ENCODE measurements around the gene MRPS16. TPM values are rescaled to one million over a fixed set of nuclear protein-coding genes. Genes with fewer than 3 reads are reported as not detected.

Gene MRPS16
- polyA plus RNA-seq, 1 donor from 2014 or later = 80.6 TPM

DNA sequence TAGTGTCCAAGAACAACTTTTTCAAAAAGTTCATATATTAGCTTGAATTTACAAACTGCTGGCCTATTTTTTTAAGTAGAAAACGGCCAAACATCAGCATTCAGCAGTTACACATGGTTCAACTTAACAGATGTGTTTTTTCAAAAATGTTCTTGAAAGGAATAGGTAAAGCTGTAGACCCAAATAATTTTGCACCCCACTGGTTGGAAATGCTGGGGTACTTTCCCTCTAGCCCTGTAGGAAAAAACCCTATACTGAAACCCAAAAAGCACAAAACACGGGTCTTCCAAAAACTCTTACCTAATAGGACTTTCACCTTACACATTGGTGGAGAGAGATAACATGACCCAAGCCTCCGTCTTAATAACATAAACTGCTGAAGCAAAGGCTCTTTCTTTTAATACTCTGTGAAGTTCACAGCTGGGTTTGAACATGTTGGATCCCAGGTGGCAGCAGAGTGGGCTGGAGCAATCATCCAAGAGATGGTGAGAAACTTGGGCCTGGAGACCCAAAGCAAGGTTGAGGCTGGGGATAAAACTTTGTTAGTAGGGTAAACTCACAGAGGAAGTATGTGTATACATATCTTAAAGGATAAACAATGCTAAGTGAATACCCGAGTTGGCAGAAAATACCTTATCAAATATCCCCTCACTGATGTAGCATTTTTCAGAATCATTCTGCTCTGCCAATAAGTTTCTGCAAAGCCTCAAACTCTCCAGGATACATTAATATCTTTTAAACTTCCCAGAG, 4.8 kb downstream of the MRPS16 start:
- no peaks in the 10 kb centered on the region for H3K27me3 ChIP-seq (ENCODE audit: insufficient read depth, low read depth, low read length)
- H3K27ac ChIP-seq (ENCODE audit: low read length) = peak overlapping the region; percentile 31
- peak overlapping the region; percentile 45 for H2AFZ ChIP-seq (ENCODE audit: low read depth, low read length)
- H3K79me2 ChIP-seq (replicated peaks; ENCODE audit: insufficient read depth, low read length) = peaks cover 38% of the 10 kb centered on the region
- peak overlapping the region; percentile 16 for H3K9ac ChIP-seq (ENCODE audit: low read length)
- H3K4me2 ChIP-seq (ENCODE audit: low read length) = peak overlapping the region; percentile 96
- H3F3A ChIP-seq (ENCODE audit: insufficient read depth, low read length, poor library complexity, severe bottlenecking) = no peaks in the 10 kb centered on the region
- H3K9me2 ChIP-seq (ENCODE audit: insufficient read depth, low read length) = no peaks in the 10 kb centered on the region
- H3K9me3 ChIP-seq (ENCODE audit: low read length) = no peaks in the 10 kb centered on the region
- TF ChIP-seq, protein P1, sequence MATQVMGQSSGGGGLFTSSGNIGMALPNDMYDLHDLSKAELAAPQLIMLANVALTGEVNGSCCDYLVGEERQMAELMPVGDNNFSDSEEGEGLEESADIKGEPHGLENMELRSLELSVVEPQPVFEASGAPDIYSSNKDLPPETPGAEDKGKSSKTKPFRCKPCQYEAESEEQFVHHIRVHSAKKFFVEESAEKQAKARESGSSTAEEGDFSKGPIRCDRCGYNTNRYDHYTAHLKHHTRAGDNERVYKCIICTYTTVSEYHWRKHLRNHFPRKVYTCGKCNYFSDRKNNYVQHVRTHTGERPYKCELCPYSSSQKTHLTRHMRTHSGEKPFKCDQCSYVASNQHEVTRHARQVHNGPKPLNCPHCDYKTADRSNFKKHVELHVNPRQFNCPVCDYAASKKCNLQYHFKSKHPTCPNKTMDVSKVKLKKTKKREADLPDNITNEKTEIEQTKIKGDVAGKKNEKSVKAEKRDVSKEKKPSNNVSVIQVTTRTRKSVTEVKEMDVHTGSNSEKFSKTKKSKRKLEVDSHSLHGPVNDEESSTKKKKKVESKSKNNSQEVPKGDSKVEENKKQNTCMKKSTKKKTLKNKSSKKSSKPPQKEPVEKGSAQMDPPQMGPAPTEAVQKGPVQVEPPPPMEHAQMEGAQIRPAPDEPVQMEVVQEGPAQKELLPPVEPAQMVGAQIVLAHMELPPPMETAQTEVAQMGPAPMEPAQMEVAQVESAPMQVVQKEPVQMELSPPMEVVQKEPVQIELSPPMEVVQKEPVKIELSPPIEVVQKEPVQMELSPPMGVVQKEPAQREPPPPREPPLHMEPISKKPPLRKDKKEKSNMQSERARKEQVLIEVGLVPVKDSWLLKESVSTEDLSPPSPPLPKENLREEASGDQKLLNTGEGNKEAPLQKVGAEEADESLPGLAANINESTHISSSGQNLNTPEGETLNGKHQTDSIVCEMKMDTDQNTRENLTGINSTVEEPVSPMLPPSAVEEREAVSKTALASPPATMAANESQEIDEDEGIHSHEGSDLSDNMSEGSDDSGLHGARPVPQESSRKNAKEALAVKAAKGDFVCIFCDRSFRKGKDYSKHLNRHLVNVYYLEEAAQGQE (IDR thresholded peaks at IDR 0.05; ENCODE audit: borderline replicate concordance) = no peak
- TF ChIP-seq TAF1 (IDR thresholded peaks at IDR 0.05; ENCODE audit: low read depth) = peak; percentile 2
- H3K4me3 ChIP-seq (ENCODE audit: low read length) = peak overlapping the region; percentile 93
- no peaks in the 10 kb centered on the region for H3K36me3 ChIP-seq (ENCODE audit: insufficient read depth, low read length)
- H4K20me1 ChIP-seq (ENCODE audit: insufficient read depth) = no peaks in the 10 kb centered on the region

DNA sequence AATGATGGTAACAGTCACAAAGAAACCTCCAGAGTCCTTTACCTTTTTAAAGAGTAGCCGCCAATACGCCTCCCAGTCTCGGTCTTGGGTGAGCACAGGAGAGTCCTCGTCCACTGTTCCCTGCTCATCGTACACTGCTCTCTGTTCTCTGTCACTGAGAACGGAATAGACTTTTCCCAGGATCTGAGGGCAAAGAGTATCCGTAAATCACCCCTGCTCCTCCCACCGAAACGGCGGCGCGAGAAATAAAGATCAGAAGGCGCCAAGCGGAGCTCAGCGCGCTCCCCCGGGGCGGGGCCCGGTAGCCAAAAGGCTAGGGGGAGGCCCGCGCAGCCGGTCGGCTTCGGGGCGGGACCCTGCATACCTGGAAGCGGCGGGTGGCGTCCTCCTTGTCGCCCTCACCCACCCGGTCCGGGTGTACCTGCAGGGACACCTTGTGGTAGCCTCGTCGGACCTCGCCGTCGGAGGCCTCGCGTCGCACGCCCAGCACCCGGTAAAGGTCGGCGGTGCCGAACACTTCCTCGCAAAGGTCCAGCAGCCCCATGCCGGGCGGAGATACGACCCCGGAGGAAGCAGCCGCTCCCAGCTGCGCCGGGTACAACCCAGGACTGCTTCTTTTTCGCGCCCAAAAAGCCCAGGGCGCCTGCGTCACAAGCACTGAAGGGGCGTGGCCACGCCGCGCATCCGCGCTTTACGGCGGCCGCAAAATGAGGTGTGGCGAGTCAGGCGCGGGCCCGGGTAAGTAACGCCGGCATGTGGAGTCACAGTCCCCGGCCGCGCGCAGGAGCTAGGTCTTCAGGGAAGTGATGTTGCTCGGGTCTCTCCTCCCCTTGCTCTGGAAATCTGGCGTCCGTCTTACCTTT, 5.6 kb downstream of the MRPS16 start, which contains the start of gene DNAJC9:
DNAJC9 (minus strand) TSS at position 610 of the 863 bp plus-strand sequence; CDS start at position 544, 66 bp downstream.
- TF ChIP-seq RAD21 (conservative IDR thresholded peaks at IDR 0.05) = peak; percentile 22
- TF ChIP-seq TAF1 (IDR thresholded peaks at IDR 0.05; ENCODE audit: low read depth) = no peak
- no peak for TF ChIP-seq EZH2 (IDR thresholded peaks at IDR 0.05; ENCODE audit: borderline replicate concordance, insufficient read depth, low read length, poor library complexity, severe bottlenecking)
- TF ChIP-seq, protein P1 (IDR thresholded peaks at IDR 0.05; ENCODE audit: borderline replicate concordance) = peak; percentile 40
- TF ChIP-seq, protein P2, sequence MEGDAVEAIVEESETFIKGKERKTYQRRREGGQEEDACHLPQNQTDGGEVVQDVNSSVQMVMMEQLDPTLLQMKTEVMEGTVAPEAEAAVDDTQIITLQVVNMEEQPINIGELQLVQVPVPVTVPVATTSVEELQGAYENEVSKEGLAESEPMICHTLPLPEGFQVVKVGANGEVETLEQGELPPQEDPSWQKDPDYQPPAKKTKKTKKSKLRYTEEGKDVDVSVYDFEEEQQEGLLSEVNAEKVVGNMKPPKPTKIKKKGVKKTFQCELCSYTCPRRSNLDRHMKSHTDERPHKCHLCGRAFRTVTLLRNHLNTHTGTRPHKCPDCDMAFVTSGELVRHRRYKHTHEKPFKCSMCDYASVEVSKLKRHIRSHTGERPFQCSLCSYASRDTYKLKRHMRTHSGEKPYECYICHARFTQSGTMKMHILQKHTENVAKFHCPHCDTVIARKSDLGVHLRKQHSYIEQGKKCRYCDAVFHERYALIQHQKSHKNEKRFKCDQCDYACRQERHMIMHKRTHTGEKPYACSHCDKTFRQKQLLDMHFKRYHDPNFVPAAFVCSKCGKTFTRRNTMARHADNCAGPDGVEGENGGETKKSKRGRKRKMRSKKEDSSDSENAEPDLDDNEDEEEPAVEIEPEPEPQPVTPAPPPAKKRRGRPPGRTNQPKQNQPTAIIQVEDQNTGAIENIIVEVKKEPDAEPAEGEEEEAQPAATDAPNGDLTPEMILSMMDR (IDR thresholded peaks at IDR 0.05; ENCODE audit: poor library complexity, severe bottlenecking) = peak; percentile 53
- peak; percentile 55 for TF ChIP-seq POLR2AphosphoS5 (IDR thresholded peaks at IDR 0.05)
- TF ChIP-seq MXI1 (conservative IDR thresholded peaks at IDR 0.05; ENCODE audit: poor library complexity, severe bottlenecking) = peak; percentile 95
- peak; percentile 31 for TF ChIP-seq SMC3 (conservative IDR thresholded peaks at IDR 0.05; ENCODE audit: poor library complexity)
- TF ChIP-seq EP300 (conservative IDR thresholded peaks at IDR 0.05; ENCODE audit: poor library complexity, severe bottlenecking) = peak; percentile 28
- H3K4me3 ChIP-seq (ENCODE audit: low read length) = peak within 1 kb of the TSS; percentile 93
- H3K27me3 ChIP-seq (ENCODE audit: insufficient read depth, low read depth, low read length) = no peaks in the 10 kb centered on the region
- no peaks in the 10 kb centered on the region for H3K9me3 ChIP-seq (ENCODE audit: low read length)
- peak within 1 kb of the TSS; percentile 48 for H2AFZ ChIP-seq (ENCODE audit: low read depth, low read length)
- H3K27ac ChIP-seq (ENCODE audit: low read length) = peak within 1 kb of the TSS; percentile 59
- no peaks in the 10 kb centered on the region for H3F3A ChIP-seq (ENCODE audit: insufficient read depth, low read length, poor library complexity, severe bottlenecking)
- no peaks in the 10 kb centered on the region for H3K9me2 ChIP-seq (ENCODE audit: insufficient read depth, low read length)
- H4K20me1 ChIP-seq (ENCODE audit: insufficient read depth) = no peaks in the 10 kb centered on the region
- peaks cover 34% of the 10 kb centered on the region for H3K79me2 ChIP-seq (replicated peaks; ENCODE audit: insufficient read depth, low read length)
- H3K36me3 ChIP-seq (ENCODE audit: insufficient read depth, low read length) = no peaks in the 10 kb centered on the region
- peak within 1 kb of the TSS; percentile 96 for H3K4me2 ChIP-seq (ENCODE audit: low read length)
- peak within 1 kb of the TSS; percentile 65 for H3K9ac ChIP-seq (ENCODE audit: low read length)
